GM23338 (cell line): Measurements from ENCODE around the gene ARSD. TPM values are rescaled to one million over a fixed set of nuclear protein-coding genes. Genes with fewer than 3 reads are reported as not detected.

Source experiments
- ATAC-seq: fragments of 200-7000 bp; cut with Tn5 transposase; 3 replicates; pipeline ENCODE4 v1.9.1; 2020
- DNase-seq: peaks from one replicate; pipeline ENCODE4 v3.0.0-alpha.2; 2015; ENCODE audit warnings: low spot score
- H2AFZ ChIP-seq: fragments of 200-600 bp; sonication (generic); 2 replicates; pipeline ENCODE4 v1.8.0; 2016; ENCODE audit warnings: antibody characterized with exemption, mild to moderate bottlenecking, moderate library complexity
- H3F3A ChIP-seq: fragments of 200-600 bp; sonication (generic); replicated peaks from 2 replicates; pipeline ENCODE4 v1.8.0; 2017; ENCODE audit warnings: antibody characterized with exemption, mixed run types, low read depth
- H3K27ac ChIP-seq: fragments of 200-600 bp; sonication (generic); 2 replicates; pipeline ENCODE4 v1.6.1; 2016; ENCODE audit warnings: low read depth
- H3K27me3 ChIP-seq: fragments of 200-600 bp; sonication (generic); 2 replicates; pipeline ENCODE4 v1.8.0; 2016; ENCODE audit warnings: mild to moderate bottlenecking, mixed run types, moderate library complexity; ENCODE audit not compliant: insufficient read depth
- H3K36me3 ChIP-seq: fragments of 200-600 bp; sonication (generic); 2 replicates; pipeline ENCODE4 v1.8.0; 2016; ENCODE audit warnings: mild to moderate bottlenecking; ENCODE audit not compliant: insufficient read depth
- H3K4me1 ChIP-seq: fragments of 200-600 bp; sonication (generic); 2 replicates; pipeline ENCODE4 v1.8.0; 2016; ENCODE audit warnings: mild to moderate bottlenecking, moderate library complexity; ENCODE audit not compliant: insufficient read depth
- H3K4me2 ChIP-seq: fragments of 200-600 bp; sonication (generic); 2 replicates; pipeline ENCODE4 v1.7.1; 2017; ENCODE audit warnings: mixed run types
- H3K4me3 ChIP-seq: fragments of 200-600 bp; sonication (generic); 2 replicates; pipeline ENCODE4 v1.6.1; 2016; ENCODE audit warnings: mixed run types
- H3K79me2 ChIP-seq: fragments of 200-600 bp; sonication (generic); replicated peaks from 2 replicates; pipeline ENCODE4 v1.8.0; 2017; ENCODE audit warnings: mild to moderate bottlenecking; ENCODE audit not compliant: insufficient read depth
- H3K9me2 ChIP-seq: fragments of 200-600 bp; sonication (generic); 2 replicates; pipeline ENCODE4 v1.8.0; 2017; ENCODE audit not compliant: insufficient read depth
- H4K20me1 ChIP-seq: fragments of 200-600 bp; sonication (generic); replicated peaks from 2 replicates; pipeline ENCODE4 v1.8.0; 2017; ENCODE audit warnings: mild to moderate bottlenecking; ENCODE audit not compliant: insufficient read depth
- H3K27ac Mint-ChIP-seq: 2 replicates; pipeline ENCODE4 v1.8.0; 2020; ENCODE audit warnings: inconsistent platforms, mild to moderate bottlenecking, moderate library complexity, mixed read lengths
- H3K27me3 Mint-ChIP-seq: 3 replicates; pipeline ENCODE4 v1.8.0; 2022; ENCODE audit warnings: low read depth, mild to moderate bottlenecking, moderate library complexity, mixed read lengths, inconsistent platforms; ENCODE audit not compliant: insufficient read depth, poor library complexity
- H3K36me3 Mint-ChIP-seq: 3 replicates; pipeline ENCODE4 v1.8.0; 2021; ENCODE audit warnings: low read depth, mild to moderate bottlenecking, inconsistent platforms, moderate library complexity, mixed read lengths
- H3K4me1 Mint-ChIP-seq: 3 replicates; pipeline ENCODE4 v1.8.0; 2020; ENCODE audit warnings: mild to moderate bottlenecking, inconsistent platforms, mixed read lengths
- H3K4me3 Mint-ChIP-seq: 3 replicates; pipeline ENCODE4 v1.8.0; 2021; ENCODE audit warnings: moderate library complexity, mild to moderate bottlenecking, inconsistent platforms, mixed read lengths
- H3K9me3 Mint-ChIP-seq: 3 replicates; pipeline ENCODE4 v1.8.0; 2020; ENCODE audit warnings: moderate library complexity, mild to moderate bottlenecking, inconsistent platforms, mixed read lengths
- CREB1 ChIP-seq: fragments of 250-450 bp; sonication (Bioruptor Pico); IDR thresholded peaks from 2 replicates; pipeline ENCODE4 v1.5.0; 2020; ENCODE audit warnings: low read depth, mild to moderate bottlenecking, moderate library complexity
- ETS1 ChIP-seq: IDR thresholded peaks from 2 replicates; pipeline ENCODE4 v1.6.1; 2016; ENCODE audit warnings: antibody characterized with exemption
- EZH2phosphoT487 ChIP-seq: fragments of 200-600 bp; sonication (generic); IDR thresholded peaks from one replicate; pipeline ENCODE4 v1.8.1; 2018; ENCODE audit warnings: antibody characterized with exemption; ENCODE audit not compliant: unreplicated experiment
- JUNB ChIP-seq: IDR thresholded peaks from one replicate; pipeline ENCODE4 v1.6.1; 2016; ENCODE audit warnings: antibody characterized with exemption; ENCODE audit not compliant: unreplicated experiment
- NANOG ChIP-seq: IDR thresholded peaks from 2 replicates; pipeline ENCODE4 v1.6.1; 2016; ENCODE audit warnings: antibody characterized with exemption, borderline replicate concordance
- POLR2AphosphoS5 ChIP-seq: IDR thresholded peaks from 2 replicates; pipeline ENCODE4 v1.6.1; 2016; ENCODE audit warnings: antibody characterized with exemption, low read depth
- REST ChIP-seq: IDR thresholded peaks from one replicate; pipeline ENCODE4 v1.6.1; 2018; ENCODE audit warnings: antibody characterized with exemption; ENCODE audit not compliant: unreplicated experiment
- STAT1 ChIP-seq: IDR thresholded peaks from one replicate; pipeline ENCODE4 v1.6.1; 2016; ENCODE audit warnings: antibody characterized with exemption; ENCODE audit not compliant: unreplicated experiment
- ZNF114 ChIP-seq: fragments of 250-450 bp; sonication (Bioruptor Pico); IDR thresholded peaks from 2 replicates; pipeline ENCODE4 v1.5.0; 2020; ENCODE audit warnings: mild to moderate bottlenecking, moderate library complexity
- ZNF331 ChIP-seq: fragments of 250-450 bp; sonication (Bioruptor Pico); IDR thresholded peaks from 2 replicates; pipeline ENCODE4 v1.5.0; 2020; ENCODE audit warnings: low read depth, mild to moderate bottlenecking, moderate library complexity
- ZNF462 ChIP-seq: fragments of 250-450 bp; sonication (Bioruptor Pico); IDR thresholded peaks from 2 replicates; pipeline ENCODE4 v1.5.0; 2020; ENCODE audit warnings: mild to moderate bottlenecking, moderate library complexity
- polyA plus RNA-seq: library from polyadenylated mRNA; unstranded; fragments of >200 nt; fragmentation: Nextera tagmentation; extraction: Ambion mirVana; gene quantifications from 2 replicates; pipeline ENCODE4 v1.2.1, GENCODE V29; 2016
- total RNA-seq: library from RNA; depleted of rRNA; stranded (reverse); fragments of >200 nt; shearing (Covaris generic); gene quantifications from 2 replicates; pipeline ENCODE4 v1.2.3, GENCODE V29; 2014

Gene ARSD
- total and polyA plus RNA-seq, 2 experiments from 2014 or later, result 1.3 to 1.7 TPM

- Histone ChIP-seq H3K4me3 (no peak overlapping the region), H3K27me3 (no peaks in the 10 kb centered on the region), H4K20me1 (no peaks in the 10 kb centered on the region), H2AFZ (no peak overlapping the region), H3K4me2 (no peak overlapping the region), H3K4me1 (peaks cover 15% of the 10 kb centered on the region; the same call in 1 of the 2 replicates), H3F3A (no peaks in the 10 kb centered on the region), H3K27ac (no peak overlapping the region), H3K36me3 (no peaks in the 10 kb centered on the region), H3K79me2 (no peaks in the 10 kb centered on the region), H3K9me2 (no peaks in the 10 kb centered on the region)
- no peak overlapping the region for H3K27ac Mint-ChIP-seq
- H3K4me1 Mint-ChIP-seq, result peaks cover 19% of the 10 kb centered on the region
- TF ChIP-seq ZNF114 (CRISPR knock-in tag) (no peak), NANOG (no peak), EZH2phosphoT487 (no peak), ETS1 (no peak), ZNF331 (CRISPR knock-in tag) (no peak), JUNB (no peak), ZNF462 (CRISPR knock-in tag) (no peak), REST (no peak), STAT1 (no peak), POLR2AphosphoS5 (no peak), CREB1 (CRISPR knock-in tag) (no peak)
- DNase-seq (no peak), ATAC-seq (no peak)
- H3K9me3 Mint-ChIP-seq, result peaks cover 8% of the 10 kb centered on the region
- H3K36me3 Mint-ChIP-seq, result peaks cover 19% of the 10 kb centered on the region
- H3K4me3 Mint-ChIP-seq, result no peak overlapping the region
- peaks cover 4% of the 10 kb centered on the region for H3K27me3 Mint-ChIP-seq
Measured at GRCh38 chrX:2910109-2910508, 19.0 kb downstream of the ARSD start.
